OCI-LY3 (cell line): ENCODE data around the gene IL4.

Experiments used
- EZH2phosphoT487 ChIP-seq: fragments of 200-600 bp; shearing (Covaris generic); IDR thresholded peaks from 2 replicates; pipeline ENCODE4 v1.6.1; 2018; ENCODE audit warnings: antibody characterized with exemption, mixed run types, low read depth
- TF ChIP-seq, protein P1 (sequence below): fragments of 200-600, 300-600 bp; sonication (generic); IDR thresholded peaks from 2 replicates; pipeline ENCODE4 v1.5.1; 2014; ENCODE audit warnings: antibody characterized with exemption, low read length, low read depth

- TF ChIP-seq, protein P1, sequence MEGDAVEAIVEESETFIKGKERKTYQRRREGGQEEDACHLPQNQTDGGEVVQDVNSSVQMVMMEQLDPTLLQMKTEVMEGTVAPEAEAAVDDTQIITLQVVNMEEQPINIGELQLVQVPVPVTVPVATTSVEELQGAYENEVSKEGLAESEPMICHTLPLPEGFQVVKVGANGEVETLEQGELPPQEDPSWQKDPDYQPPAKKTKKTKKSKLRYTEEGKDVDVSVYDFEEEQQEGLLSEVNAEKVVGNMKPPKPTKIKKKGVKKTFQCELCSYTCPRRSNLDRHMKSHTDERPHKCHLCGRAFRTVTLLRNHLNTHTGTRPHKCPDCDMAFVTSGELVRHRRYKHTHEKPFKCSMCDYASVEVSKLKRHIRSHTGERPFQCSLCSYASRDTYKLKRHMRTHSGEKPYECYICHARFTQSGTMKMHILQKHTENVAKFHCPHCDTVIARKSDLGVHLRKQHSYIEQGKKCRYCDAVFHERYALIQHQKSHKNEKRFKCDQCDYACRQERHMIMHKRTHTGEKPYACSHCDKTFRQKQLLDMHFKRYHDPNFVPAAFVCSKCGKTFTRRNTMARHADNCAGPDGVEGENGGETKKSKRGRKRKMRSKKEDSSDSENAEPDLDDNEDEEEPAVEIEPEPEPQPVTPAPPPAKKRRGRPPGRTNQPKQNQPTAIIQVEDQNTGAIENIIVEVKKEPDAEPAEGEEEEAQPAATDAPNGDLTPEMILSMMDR, result no peak
- TF ChIP-seq EZH2phosphoT487, result no peak
Observed at GRCh38 chr5:132666310-132667123, 7.3 kb upstream of the IL4 start.
